ENCODE results near the gene IL36RN.

DNA sequence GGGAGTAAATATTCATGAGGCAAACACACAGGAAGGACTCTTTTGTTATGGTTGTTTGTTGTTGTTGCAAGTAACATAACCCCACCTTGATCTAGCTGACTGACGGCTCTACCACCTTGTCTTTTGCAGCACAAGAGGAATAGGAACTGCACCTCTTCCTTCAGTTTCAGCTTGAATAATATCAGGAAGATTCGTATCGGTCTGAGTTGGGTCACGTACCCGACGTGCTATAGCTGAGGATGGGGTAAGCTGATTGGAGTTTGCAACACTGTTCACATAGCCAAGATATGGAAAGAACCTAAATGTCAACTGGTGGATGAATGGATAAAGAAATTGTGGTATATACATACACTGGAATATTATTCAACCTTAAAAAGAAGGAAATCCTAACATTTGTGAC lies 53.9 kb downstream of the IL36RN start:
- TF ChIP-seq ELF4 (IDR thresholded peaks at IDR 0.05) (no peak), FOXM1 (IDR thresholded peaks at IDR 0.05; ENCODE audit: borderline replicate concordance) (no peak), FOXK2 (IDR thresholded peaks at IDR 0.05) (no peak), TARDBP (IDR thresholded peaks at IDR 0.05) (no peak), ZNF384 (IDR thresholded peaks at IDR 0.05) (no peak), LEF1 (IDR thresholded peaks at IDR 0.05; ENCODE audit: borderline replicate concordance) (no peak), ARNT (IDR thresholded peaks at IDR 0.05) (no peak), NFRKB (IDR thresholded peaks at IDR 0.05) (no peak), HDGF (IDR thresholded peaks at IDR 0.05; ENCODE audit: borderline replicate concordance) (no peak), BHLHE40 (IDR thresholded peaks at IDR 0.05; ENCODE audit: borderline replicate concordance) (no peak)

Data from HEK293T (cell line).